Activated CD4-positive, alpha-beta T cell treated with anti-CD3 and anti-CD28 coated beads, Interleukin-2, amount 50 U/mL, for 48 hours (primary cell): ENCODE data around the gene TTC39C.

Experiments used
- DNase-seq, 2 experiments: peaks; one replicate each; pipeline ENCODE4 v3.0.0-alpha.2; 2020

TTC39C gene

GRCh38 chr18:24014062-24014985 lies at the start of gene TTC39C:
Gene TTC39C, plus strand, starts transcription at chr18:24014754. Its CDS starts 118 bp downstream, at chr18:24014872.
- DNase-seq, result peak; percentile 86 to 88

DNA sequence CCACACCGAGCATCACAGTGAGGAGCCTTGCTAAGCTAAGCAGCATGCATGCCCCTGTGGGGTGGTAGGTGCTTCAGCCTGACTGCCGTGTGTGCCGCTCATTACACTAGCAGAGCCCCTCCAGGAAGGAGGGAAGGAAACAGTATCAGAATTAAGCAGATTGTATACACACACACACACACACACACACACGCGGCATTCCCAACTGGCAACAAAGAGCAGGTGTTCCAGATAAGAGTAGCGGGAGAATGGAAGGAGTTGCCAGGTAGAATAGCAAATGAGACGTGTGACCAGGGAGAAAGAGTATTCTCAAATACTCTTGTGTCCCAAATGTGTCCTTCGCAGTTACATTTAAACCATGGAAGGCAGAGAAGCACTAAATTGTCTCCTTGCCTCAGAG lies 47.6 kb upstream of the TTC39C start:
- no peak for DNase-seq

DNA sequence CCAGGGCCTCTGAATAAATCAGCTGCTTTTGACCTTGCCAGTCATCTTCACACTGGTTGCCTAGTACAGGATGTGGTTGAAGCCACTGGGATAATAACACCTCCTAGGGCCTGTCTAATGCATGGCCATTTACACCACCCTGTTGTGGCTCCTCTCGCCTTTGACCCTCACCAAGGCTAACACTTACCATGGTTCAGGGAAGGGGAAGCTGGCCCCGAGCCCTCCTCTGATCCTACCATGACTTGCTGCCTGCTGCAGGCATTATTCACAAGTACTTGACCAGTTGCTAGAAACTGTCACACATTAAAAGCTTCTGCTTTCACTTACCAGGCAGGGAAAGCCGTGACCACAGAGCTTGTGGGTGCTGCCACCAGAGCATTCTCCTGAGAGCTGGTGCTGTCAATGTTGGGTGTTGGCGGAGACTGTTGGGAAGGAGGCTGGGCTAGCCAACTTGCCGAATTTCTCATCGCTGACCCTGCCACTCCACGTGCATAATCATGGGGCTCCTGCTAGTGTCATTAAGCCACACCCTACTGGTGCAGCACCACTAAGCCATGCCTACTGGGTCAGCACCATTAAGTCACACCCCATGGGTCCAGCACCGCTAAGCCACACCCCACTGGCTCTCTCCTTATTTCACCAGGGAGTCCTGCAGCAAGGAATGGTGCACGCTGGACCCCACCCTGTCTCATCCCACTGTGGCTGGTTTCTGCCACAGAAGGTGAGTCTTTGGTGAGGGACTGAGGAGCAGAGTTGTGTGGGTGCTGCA lies 47.0 kb upstream of the TTC39C start:
- DNase-seq, result peak; percentile 24 to 35

GRCh38 chr18:23968638-23969604 lies 45.6 kb upstream of the TTC39C start:
- DNase-seq, result no peak

DNA sequence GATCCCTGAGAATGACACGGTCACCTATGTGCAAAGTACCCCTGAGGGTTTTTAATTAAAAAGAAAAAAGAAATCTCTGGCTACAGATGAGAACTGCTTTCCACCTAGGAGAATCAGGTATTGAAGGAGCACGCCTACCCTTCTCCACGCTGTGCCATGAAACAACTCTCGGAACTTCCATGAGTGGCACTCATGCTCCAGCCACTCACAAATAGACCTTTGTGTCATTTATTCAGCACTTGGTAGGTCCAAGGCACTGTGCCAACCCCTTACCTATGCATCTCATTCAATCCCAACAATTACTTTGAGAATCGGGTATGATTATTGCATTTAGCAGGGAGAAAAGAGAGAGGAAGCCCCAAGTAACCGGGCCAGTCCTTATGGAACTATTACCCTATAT lies 44.9 kb upstream of the TTC39C start:
- no peak for DNase-seq

DNA sequence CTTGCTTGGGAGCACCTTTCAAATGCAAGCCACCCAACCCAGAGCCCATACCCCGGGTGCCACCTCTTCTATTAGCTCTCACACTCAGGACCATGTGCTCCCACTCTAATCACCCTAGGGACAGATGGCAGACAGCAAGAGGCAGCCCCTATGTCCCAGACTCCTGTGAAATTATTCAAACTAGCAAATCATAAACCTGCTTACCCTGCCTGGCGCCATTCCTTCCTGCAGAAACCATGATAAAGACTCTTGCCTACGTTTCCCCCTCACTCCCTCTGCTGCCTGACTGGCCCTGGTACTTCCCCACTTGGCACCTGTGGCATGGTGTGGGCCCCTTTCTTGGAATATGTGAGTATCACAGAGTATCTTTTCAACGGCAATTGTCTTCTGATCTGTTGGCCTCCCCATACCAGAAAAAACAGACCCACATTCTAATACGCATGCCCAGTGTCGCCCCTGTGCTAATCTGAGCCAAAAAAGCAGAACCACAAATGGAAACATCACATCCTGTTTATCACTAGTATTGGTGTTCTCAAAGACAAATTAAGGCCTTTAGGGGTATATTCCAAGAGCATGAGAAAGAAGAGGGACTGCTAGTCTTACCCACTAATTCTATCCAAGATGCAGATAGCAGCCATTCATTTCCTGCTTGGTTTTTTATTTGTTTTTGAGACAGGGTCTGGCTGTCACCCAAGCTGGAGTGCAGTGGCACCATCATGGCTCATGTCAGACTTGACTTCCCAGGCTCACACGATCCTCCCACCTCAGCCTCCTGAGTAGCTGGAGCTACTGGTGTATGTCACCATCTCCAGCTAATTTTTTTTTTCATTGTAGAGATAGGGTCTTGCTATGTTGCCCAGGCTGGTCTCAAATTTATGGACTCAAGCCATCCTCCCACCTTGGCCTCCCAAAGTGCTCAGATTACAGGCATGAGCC lies 44.1 kb upstream of the TTC39C start:
- DNase-seq, result peak; percentile 43 to 60

DNA sequence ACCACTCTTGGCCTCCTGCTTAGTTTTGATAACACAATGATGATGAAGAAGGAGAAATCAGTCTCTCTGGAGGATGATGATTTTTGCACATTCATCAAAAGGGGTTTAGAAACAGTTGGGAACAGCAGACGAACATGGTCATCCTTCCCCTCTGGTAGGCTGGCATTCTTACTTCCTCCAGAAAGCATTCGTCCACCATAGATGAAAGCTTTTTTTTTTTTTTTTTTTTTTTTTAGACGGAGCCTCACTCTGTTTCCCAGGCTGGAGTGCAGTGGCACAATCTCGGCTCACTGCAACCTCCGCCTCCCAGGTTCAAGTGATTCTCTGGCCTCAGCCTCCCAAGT lies 43.5 kb upstream of the TTC39C start:
- no peak for DNase-seq

DNA sequence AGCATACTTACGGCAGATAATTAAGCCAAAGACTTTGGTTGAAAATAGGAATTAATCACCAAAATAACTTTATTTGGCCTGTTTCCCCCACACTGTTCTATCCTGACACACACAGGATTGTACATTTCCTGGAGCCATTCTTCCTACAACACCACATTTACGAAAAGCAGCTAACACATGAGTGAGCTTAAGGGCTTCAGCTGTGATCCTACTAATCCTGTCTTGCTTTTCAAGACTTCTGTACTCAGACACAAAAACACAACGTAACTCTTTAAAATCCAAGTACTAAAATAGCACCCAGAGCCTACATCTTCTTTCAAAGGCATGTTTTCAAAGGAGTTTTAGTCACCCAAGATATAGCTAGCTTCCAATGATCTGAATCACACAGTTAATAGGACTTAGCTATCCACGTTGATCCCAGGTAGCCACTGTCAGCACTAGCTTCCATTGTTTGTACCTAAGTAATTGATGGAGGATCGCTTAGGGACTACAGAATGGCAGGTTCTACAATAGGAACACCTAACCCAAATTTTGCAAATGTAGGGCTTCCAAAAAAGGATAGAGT lies 42.8 kb upstream of the TTC39C start:
- DNase-seq, result no peak

DNA sequence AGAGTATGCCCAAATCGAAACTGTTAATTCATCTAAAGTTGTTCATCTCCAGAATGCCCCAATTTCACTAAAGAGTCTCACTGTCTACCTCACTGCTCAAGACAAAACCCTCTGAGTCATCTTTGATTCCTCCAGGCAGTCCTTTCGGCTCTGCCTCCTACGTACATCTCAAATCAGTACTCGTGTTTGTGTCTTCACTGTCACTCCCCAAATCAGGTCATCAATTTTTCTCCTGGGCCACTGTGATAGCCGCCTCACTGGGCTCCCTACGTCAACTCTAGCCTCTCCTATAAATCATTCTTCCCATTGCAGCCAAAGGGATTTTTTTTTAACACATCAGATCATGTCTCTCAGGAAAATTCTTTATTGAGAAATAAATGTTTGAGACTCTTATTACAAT lies 42.1 kb upstream of the TTC39C start:
- DNase-seq, result peak in 1 of 2 experiments; percentile 41

DNA sequence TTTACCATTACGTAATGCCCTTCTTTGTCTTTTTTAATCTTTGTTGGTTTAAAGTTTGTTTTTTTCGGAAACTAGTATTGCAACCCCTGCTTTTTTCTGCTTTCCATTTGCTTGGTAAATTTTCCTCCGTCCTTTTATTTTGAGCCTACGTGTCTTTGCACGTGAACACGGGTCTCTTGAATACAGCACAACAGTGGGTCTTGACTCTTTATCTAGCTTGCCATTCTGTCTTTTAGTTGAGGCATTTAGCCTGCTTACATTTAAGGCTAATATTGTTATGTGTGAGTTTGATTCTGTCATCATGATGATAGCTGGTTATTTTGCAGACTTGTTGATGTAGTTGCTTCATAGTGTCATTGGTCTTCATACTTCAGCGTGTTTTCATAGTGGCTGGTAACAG lies 37.5 kb upstream of the TTC39C start:
- DNase-seq, result no peak

DNA sequence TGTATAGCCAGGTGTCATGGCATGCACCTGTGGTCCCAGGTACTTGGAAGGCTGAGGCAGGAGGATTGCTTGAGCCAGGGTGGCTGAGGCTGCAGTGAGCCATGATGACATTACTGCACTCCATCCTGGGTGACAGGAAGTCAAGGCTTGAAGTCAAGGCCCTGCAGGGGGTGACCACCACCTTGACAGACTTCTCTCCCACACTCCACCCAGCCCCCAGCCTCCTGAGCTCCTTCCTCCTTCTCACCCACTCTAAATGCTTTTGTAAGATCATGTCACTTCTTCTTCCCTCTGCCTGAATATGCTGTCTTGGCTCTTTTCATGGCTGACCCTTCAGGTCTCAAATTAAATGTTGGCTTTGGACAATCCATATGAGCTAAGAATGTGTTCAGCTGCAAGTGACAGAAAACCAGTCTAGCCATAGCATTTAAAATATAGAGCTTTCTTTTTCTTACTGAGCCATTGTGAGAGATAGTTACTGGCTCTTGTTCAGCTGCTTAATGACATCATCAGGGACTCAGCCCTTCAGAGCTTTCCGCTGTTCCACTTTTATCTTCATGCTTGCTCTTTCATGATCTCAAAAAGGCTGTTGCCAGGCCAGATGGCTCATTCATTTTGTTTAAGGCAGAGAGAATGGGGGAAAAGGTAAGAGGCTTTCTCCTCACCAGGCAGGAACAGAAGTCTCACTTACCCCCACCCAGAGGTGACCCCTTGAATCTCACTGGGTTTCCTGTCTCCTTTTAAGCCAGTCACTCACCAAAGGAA lies 36.7 kb upstream of the TTC39C start:
- DNase-seq, result no peak

GRCh38 chr18:23981369-23981980 lies 33.1 kb upstream of the TTC39C start:
- DNase-seq, result no peak

GRCh38 chr18:23982155-23983079 lies 32.1 kb upstream of the TTC39C start:
- no peak for DNase-seq

GRCh38 chr18:23983112-23983511 lies 31.4 kb upstream of the TTC39C start:
- no peak for DNase-seq

GRCh38 chr18:23986600-23987359 lies 27.8 kb upstream of the TTC39C start:
- no peak for DNase-seq

- DNase-seq, result no peak
These were observed 23.8 kb upstream of the TTC39C start for GRCh38 chr18:23990474-23991410.
